Peyer's patch (tissue), 4 donors: Measurements from ENCODE around the gene ANKRD17. TPM values are rescaled to one million over a fixed set of nuclear protein-coding genes. Genes with fewer than 3 reads are reported as not detected.

Experiments used
- DNase-seq, 3 donors: peaks; one replicate each; pipeline ENCODE4 v3.0.0-alpha.2; 2017 to 2019
- H3K27ac ChIP-seq, 4 donors: fragments of 200-600 bp; sonication (generic); one replicate each; pipeline ENCODE4 v1.5.1; 2016 to 2019
- H3K27me3 ChIP-seq, 2 donors: fragments of 200-600 bp; sonication (generic); one replicate each; pipeline ENCODE4 v1.5.1; 2019
- H3K36me3 ChIP-seq, 3 donors: fragments of 200-600 bp; sonication (generic); one replicate each; pipeline ENCODE4 v1.5.1; 2016 to 2019
- H3K4me1 ChIP-seq, 4 donors: fragments of 200-600 bp; sonication (generic); one replicate each; pipeline ENCODE4 v1.5.1; 2016 to 2019
- H3K4me3 ChIP-seq, 4 donors: fragments of 200-600 bp; sonication (generic); 1 replicate in 3 of 4; 2 replicates in 1 of 4; pipeline ENCODE4 v1.5.1; 2016 to 2019; ENCODE audit warnings: mild to moderate bottlenecking in 1 of 4
- H3K9me3 ChIP-seq, 4 donors: fragments of 200-600 bp; sonication (generic); one replicate each; pipeline ENCODE4 v1.5.1; 2016 to 2019; ENCODE audit warnings: mild to moderate bottlenecking in 1 of 4
- CTCF ChIP-seq, 6 experiments: fragments of 450-650 bp in 4 of 6; fragments of 200-600 bp in 2 of 6; sonication (generic) in 1 of 6; IDR thresholded peaks; one replicate each; pipeline ENCODE4 v1.5.1; 2017 to 2019; ENCODE audit warnings: antibody characterized with exemption in 6 of 6, mild to moderate bottlenecking in 3 of 6, moderate library complexity in 1 of 6
- POLR2A ChIP-seq, 2 donors: fragments of 450-650 bp; IDR thresholded peaks; one replicate each; pipeline ENCODE4 v1.5.1; 2017; ENCODE audit warnings: antibody characterized with exemption in 2 of 2, mild to moderate bottlenecking in 2 of 2, moderate library complexity in 2 of 2
- total RNA-seq, 4 donors: library from RNA; depleted of rRNA; stranded (reverse); fragments of >200 nt; gene quantifications; one replicate each; pipeline ENCODE4 v1.1.0, GENCODE V29; 2016

ANKRD17 gene
- total RNA-seq, 4 donors from 2014 or later = 61.7 to 92.0 (median 81.0) TPM

DNA sequence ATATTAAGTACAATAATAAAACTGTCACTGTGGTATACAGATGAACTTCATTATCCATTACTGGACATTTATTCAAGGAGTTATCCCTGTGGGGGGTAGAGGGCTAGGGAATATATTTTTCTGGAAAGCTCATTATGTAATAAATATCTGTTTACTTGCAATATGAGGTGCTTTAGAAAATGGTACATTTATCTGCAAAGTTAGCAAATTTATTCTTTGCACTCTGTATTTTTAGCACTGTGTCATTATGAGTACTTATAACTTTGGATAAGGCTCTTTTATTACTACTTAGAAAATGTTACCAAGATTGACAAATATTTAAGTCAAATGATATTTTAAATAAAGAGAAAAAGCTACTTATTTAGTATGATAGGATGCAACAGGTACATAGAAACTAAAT lies 37.8 kb downstream of the ANKRD17 start:
- Histone ChIP-seq H3K4me3 (no peak overlapping the region), H3K27me3 (no peaks in the 10 kb centered on the region), H3K4me1 (peaks cover 0 to 26% (median 3%) of the 10 kb centered on the region in 4 donors), H3K36me3 (no peaks in the 10 kb centered on the region), H3K27ac (no peak overlapping the region), H3K9me3 (no peaks in the 10 kb centered on the region)
- no peak for TF ChIP-seq POLR2A (IDR thresholded peaks at IDR 0.05)
- DNase-seq = no peak

DNA sequence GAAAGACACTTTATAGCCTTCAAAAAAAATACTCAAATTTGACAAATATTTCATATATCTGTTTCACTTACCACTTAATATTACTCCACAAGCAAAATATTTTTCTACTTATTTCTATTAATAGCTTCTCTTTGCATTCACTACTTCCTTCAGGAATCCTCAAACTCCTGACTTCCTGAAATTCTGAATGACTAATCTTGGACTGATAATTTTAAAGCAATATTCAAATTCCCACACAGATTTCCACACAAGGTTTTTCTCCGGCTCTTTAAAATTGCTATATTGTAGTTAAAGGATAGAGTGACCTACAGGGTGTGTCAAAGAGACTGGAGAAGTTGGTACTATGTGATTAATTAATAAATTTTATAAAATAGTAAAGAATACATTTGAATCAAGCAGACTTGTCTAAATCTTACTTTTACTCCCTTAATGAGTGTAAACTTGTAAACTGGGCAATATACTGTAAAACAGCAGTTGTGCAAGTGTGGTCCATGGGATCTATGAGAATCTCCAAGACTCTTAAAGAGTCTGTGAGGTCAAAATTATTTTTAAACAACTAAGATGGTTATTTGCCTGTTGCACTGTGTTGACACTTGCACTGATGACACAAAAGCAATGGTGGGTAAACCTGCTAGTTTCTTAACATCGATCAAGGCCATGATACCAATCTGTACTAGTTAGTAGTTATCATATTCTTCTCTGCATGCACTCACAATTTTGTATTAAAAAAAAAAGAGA lies 44.5 kb downstream of the ANKRD17 start:
- Histone ChIP-seq H3K27me3 (no peaks in the 10 kb centered on the region), H3K4me3 (no peak overlapping the region), H3K4me1 (no peaks in the 10 kb centered on the region), H3K27ac (no peak overlapping the region), H3K9me3 (no peaks in the 10 kb centered on the region), H3K36me3 (no peaks in the 10 kb centered on the region)
- no peak for DNase-seq
- TF ChIP-seq POLR2A (IDR thresholded peaks at IDR 0.05) (no peak), CTCF (IDR thresholded peaks at IDR 0.05) (no peak)

- TF ChIP-seq POLR2A (IDR thresholded peaks at IDR 0.05) (no peak), CTCF (IDR thresholded peaks at IDR 0.05) (no peak)
- DNase-seq = no peak
- H3K36me3 ChIP-seq = no peaks in the 10 kb centered on the region
- no peak overlapping the region for H3K27ac ChIP-seq
- H3K4me3 ChIP-seq = no peak overlapping the region
- no peaks in the 10 kb centered on the region for H3K9me3 ChIP-seq
- H3K4me1 ChIP-seq = no peaks in the 10 kb centered on the region
- no peaks in the 10 kb centered on the region for H3K27me3 ChIP-seq
Observed at GRCh38 chr4:73212982-73213730, 45.4 kb downstream of the ANKRD17 start.

- Histone ChIP-seq H3K27me3 (no peaks in the 10 kb centered on the region), H3K4me1 (no peaks in the 10 kb centered on the region), H3K9me3 (no peaks in the 10 kb centered on the region), H3K36me3 (no peaks in the 10 kb centered on the region), H3K27ac (no peak overlapping the region), H3K4me3 (no peak overlapping the region)
- no peak for TF ChIP-seq POLR2A (IDR thresholded peaks at IDR 0.05)
- TF ChIP-seq CTCF (IDR thresholded peaks at IDR 0.05) = no peak
- no peak for DNase-seq
Observed at GRCh38 chr4:73211968-73212367, 46.6 kb downstream of the ANKRD17 start.

- H3K27ac ChIP-seq = no peak overlapping the region
- no peak overlapping the region for H3K4me3 ChIP-seq
- no peak for DNase-seq
- no peaks in the 10 kb centered on the region for H3K4me1 ChIP-seq
- H3K9me3 ChIP-seq = no peaks in the 10 kb centered on the region
- no peak for TF ChIP-seq POLR2A (IDR thresholded peaks at IDR 0.05)
- TF ChIP-seq CTCF (IDR thresholded peaks at IDR 0.05) = no peak
- no peaks in the 10 kb centered on the region for H3K36me3 ChIP-seq
- H3K27me3 ChIP-seq = no peaks in the 10 kb centered on the region
Observed at GRCh38 chr4:73208376-73208775, 50.2 kb downstream of the ANKRD17 start.

GRCh38 chr4:73206236-73206635 lies 52.4 kb downstream of the ANKRD17 start:
- no peak for TF ChIP-seq POLR2A (IDR thresholded peaks at IDR 0.05)
- no peak for TF ChIP-seq CTCF (IDR thresholded peaks at IDR 0.05)
- Histone ChIP-seq H3K36me3 (no peaks in the 10 kb centered on the region), H3K27ac (no peak overlapping the region), H3K4me1 (no peaks in the 10 kb centered on the region), H3K27me3 (no peaks in the 10 kb centered on the region), H3K4me3 (no peak overlapping the region), H3K9me3 (no peaks in the 10 kb centered on the region)
- DNase-seq = no peak
